Activated CD4-positive, alpha-beta T cell treated with anti-CD3 and anti-CD28 coated beads, Interleukin-2, Interleukin-4, amounts not matched to agents 100 ng/mL and 50 ng/mL, durations not matched to agents 16 hours and 8 hours (primary cell): ENCODE measurements around the gene SLC20A1.

ENCODE experiments used
- DNase-seq: peaks from one replicate; pipeline ENCODE4 v3.0.0-alpha.2; 2020; ENCODE audit warnings: low spot score

SLC20A1 gene

GRCh38 chr2:112709703-112710102 is 64.0 kb downstream of the SLC20A1 start:
- DNase-seq, result no peak

- DNase-seq, result no peak
Observed at GRCh38 chr2:112710956-112711750, 65.4 kb downstream of the SLC20A1 start.

GRCh38 chr2:112712465-112712864 is 66.7 kb downstream of the SLC20A1 start:
- DNase-seq, result no peak

- DNase-seq, result no peak
Observed at GRCh38 chr2:112712903-112713584, 67.3 kb downstream of the SLC20A1 start.
